ENCODE measurements around the gene SYNPO2. TPM values are rescaled to one million over a fixed set of nuclear protein-coding genes. Genes with fewer than 3 reads are reported as not detected.

SYNPO2 gene
- total RNA-seq, 1 experiment from 2014 or later: 0.28 TPM

DNA sequence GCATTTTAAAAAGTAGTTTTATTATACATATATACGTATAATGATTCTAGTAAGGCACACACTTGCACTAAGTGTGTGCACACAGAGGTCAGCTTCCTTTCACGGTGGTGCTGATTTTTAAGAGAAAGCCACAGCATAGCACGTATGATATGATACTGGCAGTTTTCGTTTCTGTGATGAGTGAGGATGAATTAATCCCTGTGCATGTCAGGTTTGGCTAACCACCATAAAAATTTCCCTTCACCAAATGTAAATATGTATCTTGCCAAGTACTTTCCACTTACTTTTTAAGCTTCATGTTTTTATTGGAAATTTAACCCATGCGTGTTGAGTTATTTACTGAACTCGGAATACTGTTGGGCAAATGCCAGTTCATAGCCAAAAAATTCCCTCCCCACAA is 84.6 kb downstream of the SYNPO2 start:
- H3K9me3 ChIP-seq (ENCODE audit: control insufficient read depth, insufficient read depth, low read depth, low read length): no peaks in the 10 kb centered on the region
- H3K27me3 ChIP-seq (ENCODE audit: control insufficient read depth, insufficient read depth, low read length): no peaks in the 10 kb centered on the region
- ChIA-PET POLR2A (no interaction called here), CTCF (interaction anchor here (1.0 kb wide), 1 partner anchor 201 kb away, joined by 3 read pairs; no protein-coding TSS in a partner anchor)
- no peak for ATAC-seq
- no peak for DNase-seq (ENCODE audit: low read depth, low spot score)
- H3K4me3 ChIP-seq (ENCODE audit: low read depth in 2 of 2, low read length in 2 of 2): no peak overlapping the region
- in situ Hi-C loops (cut with HindIII; ENCODE audit: low pct_unique_long_range_greater_than_20kb, low sequenced_read_pairs): no loop called here
- H3K27ac ChIP-seq (ENCODE audit: low read length): no peak overlapping the region
- H3K36me3 ChIP-seq (ENCODE audit: control insufficient read depth, insufficient read depth, low read length): no peaks in the 10 kb centered on the region
- no peaks in the 10 kb centered on the region for H3K4me1 ChIP-seq (ENCODE audit: control insufficient read depth, insufficient read depth, low read length)
- BruUV-seq (replicated peaks): no TSS peak
- no peak for TF ChIP-seq REST (IDR thresholded peaks at IDR 0.05; ENCODE audit: insufficient read depth in 1 of 2, low read depth in 2 of 2, low read length in 1 of 2)
- no peak for TF ChIP-seq SIN3A (IDR thresholded peaks at IDR 0.05; ENCODE audit: borderline replicate concordance, insufficient read depth, low read depth, low read length)
- no peak for TF ChIP-seq TCF7L2 (IDR thresholded peaks at IDR 0.05; ENCODE audit: low read depth, low read length)
- no peak for TF ChIP-seq POLR2AphosphoS5 (IDR thresholded peaks at IDR 0.05; ENCODE audit: low read depth, low read length)
- no peak for TF ChIP-seq CTCF (IDR thresholded peaks at IDR 0.05)
- intact Hi-C loops (cut with micrococcal nuclease; ENCODE audit: unreplicated experiment): no loop called here

- no peak for DNase-seq (ENCODE audit: low read depth, low spot score)
- Histone ChIP-seq H3K36me3 (ENCODE audit: control insufficient read depth, insufficient read depth, low read length) (no peaks in the 10 kb centered on the region), H3K4me1 (ENCODE audit: control insufficient read depth, insufficient read depth, low read length) (no peaks in the 10 kb centered on the region), H3K4me3 (ENCODE audit: low read depth in 2 of 2, low read length in 2 of 2) (no peak overlapping the region), H3K27me3 (ENCODE audit: control insufficient read depth, insufficient read depth, low read length) (no peaks in the 10 kb centered on the region), H3K27ac (ENCODE audit: low read length) (no peak overlapping the region), H3K9me3 (ENCODE audit: control insufficient read depth, insufficient read depth, low read depth, low read length) (no peaks in the 10 kb centered on the region)
- ChIA-PET CTCF (no interaction called here), POLR2A (no interaction called here)
- no peak for ATAC-seq
- TF ChIP-seq TCF7L2 (IDR thresholded peaks at IDR 0.05; ENCODE audit: low read depth, low read length) (no peak), SIN3A (IDR thresholded peaks at IDR 0.05; ENCODE audit: borderline replicate concordance, insufficient read depth, low read depth, low read length) (no peak), POLR2AphosphoS5 (IDR thresholded peaks at IDR 0.05; ENCODE audit: low read depth, low read length) (no peak), REST (IDR thresholded peaks at IDR 0.05; ENCODE audit: insufficient read depth in 1 of 2, low read depth in 2 of 2, low read length in 1 of 2) (no peak), CTCF (IDR thresholded peaks at IDR 0.05) (no peak)
- no TSS peak for BruUV-seq (replicated peaks)
- intact Hi-C loops (cut with micrococcal nuclease; ENCODE audit: unreplicated experiment) (no loop called here), in situ Hi-C loops (cut with HindIII; ENCODE audit: low pct_unique_long_range_greater_than_20kb, low sequenced_read_pairs) (no loop called here)
Observed at GRCh38 chr4:118974758-118975157, 86.1 kb downstream of the SYNPO2 start.
